K562 (cell line): ENCODE measurements around the gene CHL1. TPM values are rescaled to one million over a fixed set of nuclear protein-coding genes. Genes with fewer than 3 reads are reported as not detected.

ENCODE experiments used
- ATAC-seq: fragments of 200-7000 bp; cut with Tn5 transposase; 3 replicates; pipeline ENCODE4 v1.9.1; 2020; ENCODE audit warnings: moderate library complexity
- BruUV-seq: library from RNA; stranded (reverse); fragments of 400-500 nt; replicated peaks from 2 replicates; lab custom pipeline; 2021; lab: Mats Ljungman, UMichigan
- CTCF ChIA-PET: fragments of 300-600 bp; formaldehyde crosslinking; extraction: SDS; loops from one replicate; lab custom pipeline; 2021; ENCODE audit warnings: low intra/inter-chr PET ratio; lab: Yijun Ruan, JAX
- POLR2A ChIA-PET: fragments of 300-600, 350-650 bp; sonication (Branson Sonifier 250); formaldehyde crosslinking; extraction: SDS; loops from one replicate; lab custom pipeline; 2021; ENCODE audit warnings: antibody characterized with exemption, inconsistent platforms; lab: Yijun Ruan, JAX
- DNase-seq, 4 experiments: peaks; one replicate each; pipeline versions ENCODE4 v3.0.0 to v3.0.0-alpha.2; 2011 to 2018; ENCODE audit warnings: low spot score in 3 of 4, mixed read lengths in 3 of 4; ENCODE audit errors: extremely low read depth in 1 of 4
- FAIRE-seq: peaks from 2 replicates; lab custom pipeline; 2011; peaks lifted over from hg19 to GRCh38; lab: Jason Lieb, UNC
- H2AFZ ChIP-seq: 2 replicates; pipeline ENCODE4 v1.6.0; 2011; ENCODE audit warnings: low read depth, low read length, control low read depth, inconsistent platforms
- H3K27ac ChIP-seq: fragments of 200-600 bp; 3 replicates; pipeline ENCODE4 v1.8.0; 2011; ENCODE audit warnings: low read depth, mild to moderate bottlenecking, control low read depth, inconsistent platforms, low read length, moderate library complexity, mixed read lengths; ENCODE audit errors: extremely low read depth
- H3K27me3 ChIP-seq, 2 experiments: fragments of 300-600 bp in 1 of 2; 2 replicates in 1 of 2; 3 replicates in 1 of 2; pipeline versions ENCODE4 v1.6.0 to v1.8.0; 2011; ENCODE audit warnings: inconsistent platforms in 2 of 2, low read length in 2 of 2, mild to moderate bottlenecking in 1 of 2, mixed read lengths in 1 of 2, moderate library complexity in 1 of 2; ENCODE audit not compliant: control insufficient read depth in 2 of 2, insufficient read depth in 2 of 2
- H3K36me3 ChIP-seq: fragments of 300-600 bp; 3 replicates; pipeline ENCODE4 v1.8.0; 2011; ENCODE audit warnings: mild to moderate bottlenecking, low read length, inconsistent platforms; ENCODE audit not compliant: control insufficient read depth, insufficient read depth
- H3K4me1 ChIP-seq, 2 experiments: fragments of 200-600 bp in 1 of 2; replicated peaks in 1 of 2; 2 replicates in 1 of 2; 3 replicates in 1 of 2; pipeline versions ENCODE4 v1.5.1 to v1.8.0; 2011; ENCODE audit warnings: inconsistent platforms in 2 of 2, low read length in 2 of 2, mild to moderate bottlenecking in 1 of 2, mixed read lengths in 1 of 2, moderate library complexity in 1 of 2; ENCODE audit not compliant: control insufficient read depth in 2 of 2, insufficient read depth in 2 of 2
- H3K4me2 ChIP-seq: 2 replicates; pipeline ENCODE4 v1.6.1; 2011; ENCODE audit warnings: low read length, control low read depth, inconsistent platforms, mixed read lengths; ENCODE audit not compliant: insufficient read depth
- H3K4me3 ChIP-seq: fragments of 200-600 bp; sonication (generic), shearing (Covaris generic); 2 replicates; pipeline ENCODE4 v1.5.1; 2016; ENCODE audit warnings: control low read depth, inconsistent platforms
- H3K79me2 ChIP-seq: fragments of 200-600 bp; 3 replicates; pipeline ENCODE4 v1.8.0; 2011; ENCODE audit warnings: low read length, inconsistent platforms; ENCODE audit not compliant: control insufficient read depth, insufficient read depth
- H3K9ac ChIP-seq, 2 experiments: 2 replicates each; pipeline versions ENCODE4 v1.6.0 to v1.6.1; 2011; ENCODE audit warnings: low read depth in 2 of 2, low read length in 2 of 2, control low read depth in 1 of 2, inconsistent platforms in 1 of 2, mild to moderate bottlenecking in 1 of 2, mixed read lengths in 1 of 2; ENCODE audit not compliant: insufficient read depth in 1 of 2
- H3K9me1 ChIP-seq: one replicate; pipeline ENCODE4 v1.6.0; 2011; ENCODE audit warnings: inconsistent platforms, mild to moderate bottlenecking, low read length, moderate library complexity; ENCODE audit not compliant: control insufficient read depth, insufficient read depth
- H3K9me3 ChIP-seq: replicated peaks from 2 replicates; pipeline ENCODE4 v1.5.1; 2011; ENCODE audit warnings: low read depth, low read length, inconsistent platforms; ENCODE audit not compliant: control insufficient read depth, insufficient read depth
- H4K20me1 ChIP-seq: replicated peaks from 2 replicates; pipeline ENCODE4 v1.6.1; 2011; ENCODE audit warnings: low read length, inconsistent platforms, mixed read lengths; ENCODE audit not compliant: control insufficient read depth, insufficient read depth
- CBFA2T3 ChIP-seq: fragments of 450-650 bp; IDR thresholded peaks from 2 replicates; pipeline ENCODE4 v1.6.1; 2017
- CHD2 ChIP-seq: IDR thresholded peaks from 2 replicates; pipeline ENCODE4 v1.6.1; 2011; ENCODE audit warnings: low read depth, low read length
- CREM ChIP-seq: IDR thresholded peaks from 2 replicates; pipeline ENCODE4 v1.6.1; 2014; ENCODE audit warnings: antibody characterized with exemption, low read depth
- E2F3 ChIP-seq: fragments of 250-450 bp; sonication (Bioruptor Pico); IDR thresholded peaks from 2 replicates; pipeline ENCODE4 v1.4.0; 2020; ENCODE audit warnings: mild to moderate bottlenecking
- ETV6 ChIP-seq, 3 experiments: fragments of 150-350 bp in 1 of 3; sonication (generic) in 1 of 3; formaldehyde crosslinking in 1 of 3; IDR thresholded peaks; 2 replicates each; pipeline versions ENCODE4 v1.6.1 to v1.8.0; 2014 to 2022; ENCODE audit warnings: borderline replicate concordance in 2 of 3, low read depth in 2 of 3, antibody characterized with exemption in 1 of 3, low read length in 1 of 3, mild to moderate bottlenecking in 1 of 3, missing genetic modification reagents in 1 of 3
- YY1 ChIP-seq, 3 experiments: IDR thresholded peaks; 2 replicates each; pipeline ENCODE4 v1.6.1; 2011; ENCODE audit warnings: low read length in 2 of 3, mild to moderate bottlenecking in 2 of 3, moderate library complexity in 2 of 3, borderline replicate concordance in 1 of 3, control low read depth in 1 of 3, low read depth in 1 of 3; ENCODE audit not compliant: insufficient read depth in 3 of 3, insufficient replicate concordance in 2 of 3, control insufficient read depth in 1 of 3, insufficient read length in 1 of 3; ENCODE audit errors: extremely low read depth in 1 of 3
- ZC3H4 ChIP-seq: sonication (generic); formaldehyde crosslinking; IDR thresholded peaks from 2 replicates; pipeline ENCODE4 v1.9.0; 2021; ENCODE audit warnings: missing genetic modification reagents, borderline replicate concordance
- ZKSCAN3 ChIP-seq: fragments of 250-450 bp; sonication (Bioruptor Pico); IDR thresholded peaks from 2 replicates; pipeline ENCODE4 v1.4.0; 2020
- ZNF507 ChIP-seq: conservative IDR thresholded peaks from 2 replicates; pipeline ENCODE4 v1.6.1; 2017; ENCODE audit warnings: missing genetic modification characterization, missing compliant biosample characterization
- ZNF740 ChIP-seq, 3 experiments: fragments of 200-800 bp in 1 of 3; sonication (Bioruptor generic) in 1 of 3; sonication (generic) in 1 of 3; formaldehyde crosslinking in 1 of 3; IDR thresholded peaks; 2 replicates each; pipeline versions ENCODE4 v1.6.1 to v1.8.0; 2016 to 2022; ENCODE audit warnings: mild to moderate bottlenecking in 2 of 3, missing compliant biosample characterization in 2 of 3, missing genetic modification characterization in 2 of 3, missing genetic modification reagents in 1 of 3
- WGBS: fragments of 100-300 bp; shearing (Covaris generic); methylation state at CpG from one replicate; pipeline ENCODE4 v1.1.6; 2016; ENCODE audit warnings: low coverage, mixed read lengths; ENCODE audit not compliant: insufficient coverage; ENCODE audit errors: missing lambda C conversion rate; 5-methylcytosine and 5-hydroxymethylcytosine counted together
- in situ Hi-C: fragments of 300-500 bp; cut with MboI; formaldehyde crosslinking; loops from 4 replicates; pipeline ENCODE4 v1.15.0; 2018; ENCODE audit warnings: inconsistent platforms, mixed read lengths
- intact Hi-C: fragments of 100-400 bp; cut with micrococcal nuclease; formaldehyde crosslinking; loops from 2 replicates; pipeline ENCODE4 v1.14.2; 2022
- polyA plus RNA-seq, 8 experiments: library from polyadenylated mRNA; depleted of rRNA in 4 of 8; stranded (reverse) in 5 of 8; unstranded in 3 of 8; fragments of >200 nt; fragmentation: Nextera tagmentation in 2 of 8; fragmentation: Illumina TruSeq in 1 of 8; extraction: Ambion mirVana in 2 of 8; extraction: Trizol in 1 of 8; gene quantifications; 2 replicates each; pipeline versions ENCODE4 v1.2.1 to v1.2.3, GENCODE V29; 2011 to 2014; ENCODE audit warnings: inconsistent platforms in 1 of 8, missing spikeins in 1 of 8
- small RNA-seq: library from RNA; depleted of rRNA; stranded (forward); fragments of <200 nt; gene quantifications from one replicate; pipeline ENCODE3, GENCODE V24; 2014
- total RNA-seq, 7 experiments: library from RNA; depleted of rRNA in 6 of 7; stranded (reverse); fragments of >200 nt in 6 of 7; fragmentation: Illumina TruSeq in 2 of 7; extraction: Trizol in 2 of 7; gene quantifications; 2 replicates each; pipeline versions ENCODE4 v1.2.1 to v1.2.3, GENCODE V29; 2011 to 2021; ENCODE audit warnings: low replicate concordance in 1 of 7

CHL1 gene
- total and polyA plus RNA-seq, 9 of the 15 experiments (the other 6 are each of a cell fraction or from before 2014, with no cell fraction given): 0.02 TPM; not detected in 8

DNA sequence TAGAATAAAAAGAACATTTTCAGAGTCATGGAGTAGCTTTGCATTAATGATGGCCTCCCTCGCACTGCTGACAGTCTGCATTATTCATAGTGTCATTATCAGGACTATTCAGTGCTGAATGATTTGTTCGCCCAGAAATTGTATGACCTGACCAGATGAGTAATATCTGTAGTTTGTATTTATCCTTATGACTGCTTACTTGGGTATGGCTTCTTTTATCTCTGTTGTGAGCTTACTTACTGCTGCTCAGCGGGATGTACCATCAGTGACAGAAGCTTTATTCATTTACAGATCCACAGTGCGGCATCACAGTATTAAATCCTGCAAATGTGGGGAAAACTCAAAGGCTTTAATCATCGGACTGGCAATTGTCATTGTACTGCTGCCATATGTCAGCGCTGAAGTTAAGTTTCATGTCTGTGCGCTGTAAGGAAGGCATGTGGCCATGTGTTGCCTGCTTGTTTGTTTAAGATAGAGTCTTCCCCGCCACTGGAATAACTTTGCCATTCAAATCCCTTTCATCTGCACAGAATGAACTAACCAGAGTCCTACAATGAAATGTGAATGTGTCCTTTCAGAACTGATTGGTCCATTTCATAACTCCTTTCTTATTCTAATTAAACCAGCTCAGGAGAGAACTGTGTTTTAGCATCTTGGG, 262.2 kb downstream of the CHL1 start:
- Histone ChIP-seq H3K27me3 (no peaks in the 10 kb centered on the region), H2AFZ (no peak overlapping the region), H3K9me3 (no peaks in the 10 kb centered on the region), H3K27ac (no peak overlapping the region), H3K4me2 (no peak overlapping the region), H3K36me3 (no peaks in the 10 kb centered on the region), H3K9me1 (no peaks in the 10 kb centered on the region), H3K4me1 (no peaks in the 10 kb centered on the region), H3K79me2 (no peaks in the 10 kb centered on the region), H3K9ac (no peak overlapping the region), H3K4me3 (no peak overlapping the region), H4K20me1 (no peaks in the 10 kb centered on the region)
- ATAC-seq: no peak
- no peak for DNase-seq
- intact Hi-C loops (no loop called here), in situ Hi-C loops (no loop called here)
- ChIA-PET POLR2A (no interaction called here), CTCF (no interaction called here)
- no TSS peak for BruUV-seq
- FAIRE-seq: no peak
- no peak for TF ChIP-seq ZNF507
- TF ChIP-seq CHD2: no peak
- TF ChIP-seq YY1 (IDR thresholded peaks at IDR 0.05; ENCODE audit: borderline replicate concordance in 1 of 3, control insufficient read depth in 1 of 3, extremely low read depth in 1 of 3, insufficient read depth in 3 of 3, insufficient read length in 1 of 3, insufficient replicate concordance in 2 of 3, low read depth in 1 of 3, low read length in 2 of 3): no peak
- TF ChIP-seq CREM: no peak
- TF ChIP-seq ZC3H4: no peak
- no peak for TF ChIP-seq ZKSCAN3 (CRISPR knock-in tag)
- no peak for TF ChIP-seq ETV6 (IDR thresholded peaks at IDR 0.05; ENCODE audit: borderline replicate concordance in 1 of 2, low read depth in 2 of 2, low read length in 1 of 2)
- TF ChIP-seq ETV6 (CRISPR knock-in tag; IDR thresholded peaks at IDR 0.05; ENCODE audit: borderline replicate concordance): no peak
- no peak for TF ChIP-seq E2F3 (CRISPR knock-in tag)
- no peak for TF ChIP-seq CBFA2T3
- TF ChIP-seq ZNF740 (CRISPR knock-in tag; IDR thresholded peaks at IDR 0.05): no peak
- TF ChIP-seq ZNF740 (tag; IDR thresholded peaks at IDR 0.05): no peak
- 2% methylated on average over 8 of the region's 8 CpGs for WGBS

Small RNAs within 50 kb of the gene (small RNA-seq; reads per million reads assigned to genes)
- gene RNU6-1194P: not detected
